Neural cell (in vitro differentiated cells): ENCODE measurements around the gene ITGB7. TPM values are rescaled to one million over a fixed set of nuclear protein-coding genes. Genes with fewer than 3 reads are reported as not detected.

ENCODE experiments used
- H2AFZ ChIP-seq: fragments of 200-600, 300-800 bp; sonication (generic), shearing (Covaris generic); 2 replicates; pipeline ENCODE4 v1.6.0; 2014; ENCODE audit warnings: low read depth, mild to moderate bottlenecking, antibody characterized with exemption, low read length, moderate library complexity
- H3F3A ChIP-seq: fragments of 200-600 bp; shearing (Covaris generic); 2 replicates; pipeline ENCODE4 v1.6.1; 2016; ENCODE audit warnings: mild to moderate bottlenecking, moderate library complexity, mixed read lengths, antibody characterized with exemption, low read length; ENCODE audit not compliant: insufficient read depth, poor library complexity, severe bottlenecking
- H3K27ac ChIP-seq: fragments of 200-600, 300-800 bp; sonication (generic), shearing (Covaris generic); 2 replicates; pipeline ENCODE4 v1.5.1; 2014; ENCODE audit warnings: mild to moderate bottlenecking, low read length, moderate library complexity
- H3K27me3 ChIP-seq: fragments of 300-800, 200-600 bp; sonication (generic), shearing (Covaris generic); 2 replicates; pipeline ENCODE4 v1.6.0; 2014; ENCODE audit warnings: mild to moderate bottlenecking, low read depth, low read length, moderate library complexity; ENCODE audit not compliant: insufficient read depth
- H3K36me3 ChIP-seq: fragments of 300-800, 200-600 bp; sonication (generic), shearing (Covaris generic); 2 replicates; pipeline ENCODE4 v1.5.1; 2014; ENCODE audit warnings: mild to moderate bottlenecking, antibody characterized with exemption, low read length, moderate library complexity; ENCODE audit not compliant: insufficient read depth
- H3K4me2 ChIP-seq: fragments of 300-800, 200-600 bp; sonication (generic), shearing (Covaris generic); 2 replicates; pipeline ENCODE4 v1.6.0; 2014; ENCODE audit warnings: mild to moderate bottlenecking, low read length
- H3K4me3 ChIP-seq: fragments of 300-800, 200-600 bp; sonication (generic), shearing (Covaris generic); 2 replicates; pipeline ENCODE4 v1.5.1; 2014; ENCODE audit warnings: mild to moderate bottlenecking, low read length, moderate library complexity
- H3K79me2 ChIP-seq: fragments of 200-600 bp; shearing (Covaris generic); replicated peaks from 2 replicates; pipeline ENCODE4 v1.6.0; 2014; ENCODE audit warnings: mild to moderate bottlenecking, low read length, moderate library complexity; ENCODE audit not compliant: insufficient read depth
- H3K9ac ChIP-seq: fragments of 300-800, 200-600 bp; sonication (generic), shearing (Covaris generic); 2 replicates; pipeline ENCODE4 v1.6.1; 2016; ENCODE audit warnings: mild to moderate bottlenecking, low read length, mixed read lengths
- H3K9me2 ChIP-seq: fragments of 200-600 bp; shearing (Covaris generic); 2 replicates; pipeline ENCODE4 v1.6.1; 2016; ENCODE audit warnings: mild to moderate bottlenecking, low read length, mixed read lengths; ENCODE audit not compliant: insufficient read depth
- H3K9me3 ChIP-seq: fragments of 200-600, 300-800 bp; sonication (generic), shearing (Covaris generic); 2 replicates; pipeline ENCODE4 v1.6.1; 2016; ENCODE audit warnings: mild to moderate bottlenecking, mixed run types, low read length, moderate library complexity, mixed read lengths
- H4K20me1 ChIP-seq: fragments of 200-600 bp; shearing (Covaris generic); 2 replicates; pipeline ENCODE4 v1.6.1; 2016; ENCODE audit warnings: mild to moderate bottlenecking, mixed run types; ENCODE audit not compliant: insufficient read depth
- EP300 ChIP-seq: fragments of 450-650 bp; conservative IDR thresholded peaks from 2 replicates; pipeline ENCODE4 v1.6.1; 2014; ENCODE audit warnings: antibody characterized with exemption, mild to moderate bottlenecking, moderate library complexity; ENCODE audit not compliant: poor library complexity, severe bottlenecking
- EZH2 ChIP-seq: fragments of 200-600, 300-800 bp; shearing (Covaris generic), sonication (generic); IDR thresholded peaks from 2 replicates; pipeline ENCODE4 v1.6.1; 2014; ENCODE audit warnings: antibody characterized with exemption, low read length, borderline replicate concordance, mild to moderate bottlenecking; ENCODE audit not compliant: insufficient read depth, poor library complexity, severe bottlenecking
- MXI1 ChIP-seq: fragments of 450-650 bp; conservative IDR thresholded peaks from 2 replicates; pipeline ENCODE4 v1.6.1; 2014; ENCODE audit warnings: antibody characterized with exemption, mild to moderate bottlenecking; ENCODE audit not compliant: poor library complexity, severe bottlenecking
- POLR2AphosphoS5 ChIP-seq: IDR thresholded peaks from 2 replicates; pipeline ENCODE4 v1.6.1; 2012
- RAD21 ChIP-seq: fragments of 450-650 bp; conservative IDR thresholded peaks from 2 replicates; pipeline ENCODE4 v1.6.1; 2014; ENCODE audit warnings: antibody characterized with exemption, mild to moderate bottlenecking, moderate library complexity
- SMC3 ChIP-seq: fragments of 450-650 bp; conservative IDR thresholded peaks from 2 replicates; pipeline ENCODE4 v1.6.1; 2014; ENCODE audit warnings: antibody characterized with exemption, mild to moderate bottlenecking, moderate library complexity; ENCODE audit not compliant: poor library complexity
- TAF1 ChIP-seq: IDR thresholded peaks from 2 replicates; pipeline ENCODE4 v1.6.1; 2012; ENCODE audit warnings: low read depth
- polyA plus RNA-seq: library from polyadenylated mRNA; depleted of rRNA; stranded (reverse); fragments of >200 nt; gene quantifications from 2 replicates; pipeline ENCODE4 v1.2.3, GENCODE V29; 2014
- TF ChIP-seq, protein P1 (sequence below): fragments of 450-650 bp; IDR thresholded peaks from 2 replicates; pipeline ENCODE4 v1.5.1; 2014; ENCODE audit warnings: antibody characterized with exemption, mild to moderate bottlenecking, moderate library complexity; ENCODE audit not compliant: poor library complexity, severe bottlenecking
- TF ChIP-seq, protein P2 (sequence below): IDR thresholded peaks from 2 replicates; pipeline ENCODE4 v1.6.1; 2012; ENCODE audit warnings: borderline replicate concordance

The ITGB7 gene
- polyA plus RNA-seq, 1 donor from 2014 or later: not detected

DNA sequence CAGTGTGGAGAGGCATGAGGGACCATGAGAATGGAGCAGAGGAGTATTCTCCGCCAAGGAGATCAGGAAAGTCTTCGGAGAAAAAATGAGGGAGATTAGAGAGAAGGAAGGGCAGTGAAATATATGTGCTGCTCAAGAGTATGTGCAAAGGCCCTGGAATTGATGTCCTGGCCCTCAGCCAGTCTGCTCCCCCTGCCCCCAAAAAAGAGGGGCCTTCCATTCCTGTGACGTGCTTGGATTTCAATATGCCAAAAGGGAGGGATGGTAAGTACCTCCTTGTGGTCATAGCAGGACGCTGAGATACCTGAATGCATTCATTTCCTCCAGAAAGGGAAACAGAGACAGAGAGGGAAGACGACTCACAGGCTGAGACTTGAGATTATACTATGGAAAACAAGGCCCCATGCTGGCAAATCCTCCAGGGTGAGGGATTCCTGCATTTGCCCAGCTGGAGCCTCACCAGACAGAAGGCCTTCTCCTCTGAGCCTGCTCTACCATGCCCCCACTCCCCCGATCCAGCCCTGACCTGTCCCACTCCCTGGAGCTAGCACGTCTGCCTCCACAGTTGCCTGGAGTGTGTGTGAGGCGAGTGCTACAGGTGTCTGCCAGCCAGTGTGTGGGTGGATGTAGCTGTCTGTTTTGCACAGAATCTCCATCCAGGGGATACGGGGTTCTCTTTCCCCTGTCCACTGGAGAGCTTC is 28.8 kb upstream of the ITGB7 start:
- TF ChIP-seq, protein P1, sequence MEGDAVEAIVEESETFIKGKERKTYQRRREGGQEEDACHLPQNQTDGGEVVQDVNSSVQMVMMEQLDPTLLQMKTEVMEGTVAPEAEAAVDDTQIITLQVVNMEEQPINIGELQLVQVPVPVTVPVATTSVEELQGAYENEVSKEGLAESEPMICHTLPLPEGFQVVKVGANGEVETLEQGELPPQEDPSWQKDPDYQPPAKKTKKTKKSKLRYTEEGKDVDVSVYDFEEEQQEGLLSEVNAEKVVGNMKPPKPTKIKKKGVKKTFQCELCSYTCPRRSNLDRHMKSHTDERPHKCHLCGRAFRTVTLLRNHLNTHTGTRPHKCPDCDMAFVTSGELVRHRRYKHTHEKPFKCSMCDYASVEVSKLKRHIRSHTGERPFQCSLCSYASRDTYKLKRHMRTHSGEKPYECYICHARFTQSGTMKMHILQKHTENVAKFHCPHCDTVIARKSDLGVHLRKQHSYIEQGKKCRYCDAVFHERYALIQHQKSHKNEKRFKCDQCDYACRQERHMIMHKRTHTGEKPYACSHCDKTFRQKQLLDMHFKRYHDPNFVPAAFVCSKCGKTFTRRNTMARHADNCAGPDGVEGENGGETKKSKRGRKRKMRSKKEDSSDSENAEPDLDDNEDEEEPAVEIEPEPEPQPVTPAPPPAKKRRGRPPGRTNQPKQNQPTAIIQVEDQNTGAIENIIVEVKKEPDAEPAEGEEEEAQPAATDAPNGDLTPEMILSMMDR: no peak
- TF ChIP-seq SMC3 (no peak), RAD21 (no peak), MXI1 (no peak), EZH2 (no peak), EP300 (no peak), TAF1 (no peak), POLR2AphosphoS5 (no peak)
- TF ChIP-seq, protein P2, sequence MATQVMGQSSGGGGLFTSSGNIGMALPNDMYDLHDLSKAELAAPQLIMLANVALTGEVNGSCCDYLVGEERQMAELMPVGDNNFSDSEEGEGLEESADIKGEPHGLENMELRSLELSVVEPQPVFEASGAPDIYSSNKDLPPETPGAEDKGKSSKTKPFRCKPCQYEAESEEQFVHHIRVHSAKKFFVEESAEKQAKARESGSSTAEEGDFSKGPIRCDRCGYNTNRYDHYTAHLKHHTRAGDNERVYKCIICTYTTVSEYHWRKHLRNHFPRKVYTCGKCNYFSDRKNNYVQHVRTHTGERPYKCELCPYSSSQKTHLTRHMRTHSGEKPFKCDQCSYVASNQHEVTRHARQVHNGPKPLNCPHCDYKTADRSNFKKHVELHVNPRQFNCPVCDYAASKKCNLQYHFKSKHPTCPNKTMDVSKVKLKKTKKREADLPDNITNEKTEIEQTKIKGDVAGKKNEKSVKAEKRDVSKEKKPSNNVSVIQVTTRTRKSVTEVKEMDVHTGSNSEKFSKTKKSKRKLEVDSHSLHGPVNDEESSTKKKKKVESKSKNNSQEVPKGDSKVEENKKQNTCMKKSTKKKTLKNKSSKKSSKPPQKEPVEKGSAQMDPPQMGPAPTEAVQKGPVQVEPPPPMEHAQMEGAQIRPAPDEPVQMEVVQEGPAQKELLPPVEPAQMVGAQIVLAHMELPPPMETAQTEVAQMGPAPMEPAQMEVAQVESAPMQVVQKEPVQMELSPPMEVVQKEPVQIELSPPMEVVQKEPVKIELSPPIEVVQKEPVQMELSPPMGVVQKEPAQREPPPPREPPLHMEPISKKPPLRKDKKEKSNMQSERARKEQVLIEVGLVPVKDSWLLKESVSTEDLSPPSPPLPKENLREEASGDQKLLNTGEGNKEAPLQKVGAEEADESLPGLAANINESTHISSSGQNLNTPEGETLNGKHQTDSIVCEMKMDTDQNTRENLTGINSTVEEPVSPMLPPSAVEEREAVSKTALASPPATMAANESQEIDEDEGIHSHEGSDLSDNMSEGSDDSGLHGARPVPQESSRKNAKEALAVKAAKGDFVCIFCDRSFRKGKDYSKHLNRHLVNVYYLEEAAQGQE: no peak
- Histone ChIP-seq H3K4me2 (no peak overlapping the region), H3K27me3 (peaks cover 21% of the 10 kb centered on the region)

DNA sequence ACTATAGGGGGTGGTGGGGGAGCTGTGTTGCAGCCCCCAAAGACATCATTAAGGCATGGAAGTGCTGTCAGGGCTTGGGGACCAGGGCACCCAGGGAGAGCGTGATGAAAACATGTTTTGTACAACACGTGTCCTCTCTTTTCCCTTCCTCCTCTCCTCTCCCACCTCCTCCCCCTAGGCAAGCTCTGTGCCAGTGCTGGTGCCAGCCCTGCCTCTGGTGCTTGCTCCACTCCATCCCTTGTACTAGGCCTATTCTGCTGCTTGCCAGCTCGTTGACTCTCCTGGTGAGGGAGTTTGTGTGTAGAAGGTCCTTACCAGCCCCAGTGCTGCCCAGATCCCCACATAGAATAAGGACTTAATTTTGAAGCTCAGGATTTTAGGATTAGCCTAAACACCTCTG is 28.1 kb upstream of the ITGB7 start:
- Histone ChIP-seq H2AFZ (no peak overlapping the region), H3K9me2 (no peaks in the 10 kb centered on the region), H3K9ac (no peak overlapping the region), H3K27me3 (peaks cover 21% of the 10 kb centered on the region), H3F3A (no peaks in the 10 kb centered on the region), H3K4me2 (no peak overlapping the region), H4K20me1 (no peaks in the 10 kb centered on the region), H3K79me2 (no peaks in the 10 kb centered on the region), H3K4me3 (no peak overlapping the region), H3K27ac (no peak overlapping the region), H3K36me3 (no peaks in the 10 kb centered on the region), H3K9me3 (no peaks in the 10 kb centered on the region)
- TF ChIP-seq POLR2AphosphoS5: no peak
- no peak for TF ChIP-seq RAD21
- TF ChIP-seq, protein P1: no peak
- no peak for TF ChIP-seq TAF1
- no peak for TF ChIP-seq EZH2
- TF ChIP-seq EP300: no peak
- no peak for TF ChIP-seq SMC3
- TF ChIP-seq, protein P2: no peak
- no peak for TF ChIP-seq MXI1

More for the DNA sequence above, 28.8 kb upstream of the ITGB7 start:
- Histone ChIP-seq H3K9ac (no peak overlapping the region), H2AFZ (no peak overlapping the region), H4K20me1 (no peaks in the 10 kb centered on the region), H3K27ac (no peak overlapping the region), H3F3A (no peaks in the 10 kb centered on the region), H3K79me2 (no peaks in the 10 kb centered on the region), H3K9me2 (no peaks in the 10 kb centered on the region), H3K9me3 (no peaks in the 10 kb centered on the region), H3K36me3 (no peaks in the 10 kb centered on the region), H3K4me3 (no peak overlapping the region)
